B cell (primary cell): Measurements from ENCODE around the gene ZNF521. TPM values are rescaled to one million over a fixed set of nuclear protein-coding genes. Genes with fewer than 3 reads are reported as not detected.

Experiments
- ATAC-seq: fragments of 200-7000 bp; cut with Tn5 transposase; one replicate; pipeline ENCODE4 v1.10.0; 2021; ENCODE audit warnings: low read depth, mild to moderate bottlenecking, moderate number of reproducible peaks, moderate library complexity
- CTCF ChIA-PET: fragments of 350-600 bp; sonication (Branson Sonifier 250); formaldehyde crosslinking; loops from one replicate; lab custom pipeline; 2021; ENCODE audit warnings: antibody characterized with exemption, inconsistent platforms; lab: Charles Lee
- POLR2A ChIA-PET: fragments of 350-600 bp; sonication (Branson Sonifier 250); formaldehyde crosslinking; loops from one replicate; lab custom pipeline; 2021; ENCODE audit warnings: antibody characterized with exemption; lab: Charles Lee
- DNase-seq: peaks from one replicate; pipeline ENCODE4 v3.0.0; 2013
- H2AFZ ChIP-seq: 2 replicates; pipeline ENCODE4 v1.6.1; 2012; ENCODE audit warnings: mild to moderate bottlenecking, low read depth, low read length; ENCODE audit not compliant: insufficient read depth, poor library complexity, severe bottlenecking
- H3K27ac ChIP-seq, 2 donors: 1 replicate in 1 of 2; 2 replicates in 1 of 2; pipeline ENCODE4 v1.5.1; 2012 to 2013; ENCODE audit warnings: low read length in 2 of 2, mild to moderate bottlenecking in 2 of 2, moderate library complexity in 1 of 2
- H3K27me3 ChIP-seq, 4 experiments: fragments of 200-600 bp in 1 of 4; sonication (generic) in 1 of 4; replicated peaks in 1 of 4; 1 replicate in 2 of 4; 2 replicates in 2 of 4; pipeline versions ENCODE4 v1.6.1 to v1.7.0; 2013 to 2016; ENCODE audit warnings: low read length in 3 of 4, mild to moderate bottlenecking in 2 of 4, mixed read lengths in 1 of 4, moderate library complexity in 1 of 4; ENCODE audit not compliant: insufficient read depth in 4 of 4, control insufficient read depth in 3 of 4; ENCODE audit errors: control extremely low read depth in 1 of 4
- H3K36me3 ChIP-seq, 2 experiments: replicated peaks in 1 of 2; 1 replicate in 1 of 2; 2 replicates in 1 of 2; pipeline versions ENCODE4 v1.6.1 to v1.7.1; 2013; ENCODE audit warnings: low read length in 1 of 2; ENCODE audit not compliant: insufficient read depth in 2 of 2, control insufficient read depth in 1 of 2; ENCODE audit errors: control extremely low read depth in 1 of 2, extremely low read depth in 1 of 2
- H3K4me1 ChIP-seq, 2 donors: fragments of 200-600 bp in 1 of 2; sonication (generic) in 1 of 2; 1 replicate in 1 of 2; 2 replicates in 1 of 2; pipeline versions ENCODE4 v1.5.1 to v1.6.1; 2013 to 2017; ENCODE audit warnings: low read length in 2 of 2; ENCODE audit not compliant: control insufficient read depth in 2 of 2, insufficient read depth in 2 of 2
- H3K4me2 ChIP-seq: replicated peaks from 2 replicates; pipeline ENCODE3; 2012; ENCODE audit warnings: mild to moderate bottlenecking, low read depth, low read length; ENCODE audit not compliant: poor library complexity, severe bottlenecking
- H3K4me3 ChIP-seq, 5 experiments: fragments of 200-600 bp in 1 of 5; sonication (generic) in 1 of 5; 1 replicate in 3 of 5; 2 replicates in 2 of 5; pipeline versions ENCODE4 v1.5.1 to v1.7.0; 2011 to 2016; ENCODE audit warnings: low read length in 4 of 5, mild to moderate bottlenecking in 4 of 5, low read depth in 2 of 5, control low read depth in 1 of 5, moderate library complexity in 1 of 5; ENCODE audit not compliant: insufficient read depth in 1 of 5; ENCODE audit errors: control extremely low read depth in 1 of 5, extremely low read depth in 1 of 5
- H3K79me2 ChIP-seq: fragments of 200-600 bp; sonication (generic); one replicate; pipeline ENCODE4 v1.6.0; 2016; ENCODE audit warnings: low read length; ENCODE audit not compliant: control insufficient read depth, insufficient read depth
- H3K9ac ChIP-seq: fragments of 200-600 bp; sonication (generic); 2 replicates; pipeline ENCODE4 v1.6.1; 2017; ENCODE audit warnings: mild to moderate bottlenecking, low read length, moderate library complexity
- H3K9me3 ChIP-seq, 3 donors: one replicate each; pipeline versions ENCODE4 v1.6.1 to v1.7.1; 2013; ENCODE audit warnings: low read length in 2 of 3; ENCODE audit not compliant: control insufficient read depth in 2 of 3, insufficient read depth in 1 of 3; ENCODE audit errors: control extremely low read depth in 1 of 3
- H4K20me1 ChIP-seq: 2 replicates; pipeline ENCODE4 v1.6.0; 2012; ENCODE audit warnings: mild to moderate bottlenecking, low read length; ENCODE audit not compliant: insufficient read depth, control insufficient read depth, poor library complexity, severe bottlenecking
- H3K27ac Mint-ChIP-seq: one replicate; pipeline ENCODE4 v1.8.0; 2021; ENCODE audit warnings: mixed read lengths
- H3K27me3 Mint-ChIP-seq: one replicate; pipeline ENCODE4 v1.8.0; 2021; ENCODE audit warnings: mixed read lengths
- H3K4me1 Mint-ChIP-seq: one replicate; pipeline ENCODE4 v1.8.0; 2021; ENCODE audit warnings: mixed read lengths
- H3K4me3 Mint-ChIP-seq: one replicate; pipeline ENCODE4 v1.8.0; 2021; ENCODE audit warnings: mixed read lengths
- H3K9me3 Mint-ChIP-seq: one replicate; pipeline ENCODE4 v1.8.0; 2022; ENCODE audit warnings: mixed read lengths; ENCODE audit not compliant: insufficient read depth
- EZH2 ChIP-seq: IDR thresholded peaks from 2 replicates; pipeline ENCODE4 v1.6.1; 2012; ENCODE audit warnings: borderline replicate concordance, low read depth, mild to moderate bottlenecking, moderate library complexity, low read length; ENCODE audit not compliant: insufficient read depth, poor library complexity, severe bottlenecking
- WGBS: methylation state at CpG from one replicate; pipeline ENCODE4 v1.1.5; 2013; ENCODE audit warnings: missing lambda C conversion rate; ENCODE audit not compliant: insufficient coverage; 5-methylcytosine and 5-hydroxymethylcytosine counted together
- intact Hi-C: fragments of 100-400 bp; cut with micrococcal nuclease; formaldehyde crosslinking; loops from one replicate; pipeline ENCODE4 v1.10.0; 2022
- polyA plus RNA-seq: library from polyadenylated mRNA; depleted of rRNA; stranded (reverse); fragments of >200 nt; gene quantifications from 2 replicates; pipeline ENCODE4 v1.2.3, GENCODE V29; 2012
- total RNA-seq, 2 donors: library from RNA; stranded (reverse); fragments of 120-200 nt in 1 of 2; gene quantifications; 1 replicate in 1 of 2; 2 replicates in 1 of 2; pipeline versions ENCODE4 v1.2.3 to v1.2.4, GENCODE V29; 2013 to 2022
- TF ChIP-seq, protein P1 (sequence below): fragments of 200-600 bp; IDR thresholded peaks from one replicate; pipeline ENCODE4 v1.8.0; 2022; ENCODE audit warnings: antibody characterized with exemption, mild to moderate bottlenecking

ZNF521 gene
- total and polyA plus RNA-seq, 2 donors (not counting 1 experiment from before 2014, with no cell fraction given): 0.04 to 9.0 TPM

DNA sequence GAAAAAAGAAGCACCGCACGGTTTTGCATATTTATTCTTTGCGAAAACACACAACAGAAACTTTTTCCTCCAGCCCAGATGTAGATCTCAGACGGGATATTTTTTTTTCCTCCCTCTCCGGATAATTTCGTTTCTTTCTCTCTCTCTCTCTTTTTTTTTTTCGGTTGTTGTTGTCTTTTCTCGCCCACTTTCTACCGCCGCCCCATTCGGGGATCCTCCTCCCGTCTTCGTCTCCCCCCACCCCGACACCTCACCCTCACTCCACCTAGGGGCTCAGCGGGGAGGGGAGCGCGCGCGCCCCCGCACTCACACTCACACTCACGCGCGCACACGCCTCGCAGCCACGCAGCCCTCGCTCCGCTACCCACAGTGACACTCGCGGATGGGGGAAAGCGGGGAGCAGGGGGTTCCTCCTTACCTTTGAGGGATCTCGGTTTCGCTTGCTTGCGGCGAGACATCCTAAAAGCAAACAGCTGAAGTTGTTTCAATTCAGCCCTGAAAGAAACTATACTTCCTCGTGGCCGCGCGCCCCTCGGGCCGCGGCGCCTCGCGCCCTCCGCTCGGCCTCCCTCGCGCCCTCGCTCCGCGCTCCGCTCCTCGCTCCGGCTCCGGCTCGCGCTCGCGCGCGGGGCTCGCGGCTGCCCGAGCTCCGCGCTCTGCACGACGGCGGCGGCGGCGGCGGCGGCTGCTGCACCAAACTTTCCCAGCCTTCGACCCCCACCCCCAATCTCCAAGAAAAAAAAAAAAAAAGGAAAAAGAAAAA, 1.3 kb downstream of the ZNF521 start:
- peaks cover 0 to 16% (median 2%) of the 10 kb centered on the region in 3 donors for H3K9me3 ChIP-seq
- peak overlapping the region; percentile 53 to 73 (median 64) for H3K4me3 ChIP-seq
- Mint-ChIP-seq H3K27ac (peak overlapping the region; percentile 76), H3K27me3 (peaks cover 49% of the 10 kb centered on the region), H3K4me1 (peaks cover 16% of the 10 kb centered on the region), H3K9me3 (no peaks in the 10 kb centered on the region), H3K4me3 (peak overlapping the region; percentile 94)
- 2% methylated on average over 58 of the region's 76 CpGs for WGBS
- peak overlapping the region; percentile 78 for H3K9ac ChIP-seq
- peak; percentile 70 for DNase-seq
- ATAC-seq: peak; percentile 8
- H3K4me1 ChIP-seq: peaks cover 24 to 28% of the 10 kb centered on the region in 2 donors
- peak; percentile 82 for TF ChIP-seq EZH2
- TF ChIP-seq, protein P1, sequence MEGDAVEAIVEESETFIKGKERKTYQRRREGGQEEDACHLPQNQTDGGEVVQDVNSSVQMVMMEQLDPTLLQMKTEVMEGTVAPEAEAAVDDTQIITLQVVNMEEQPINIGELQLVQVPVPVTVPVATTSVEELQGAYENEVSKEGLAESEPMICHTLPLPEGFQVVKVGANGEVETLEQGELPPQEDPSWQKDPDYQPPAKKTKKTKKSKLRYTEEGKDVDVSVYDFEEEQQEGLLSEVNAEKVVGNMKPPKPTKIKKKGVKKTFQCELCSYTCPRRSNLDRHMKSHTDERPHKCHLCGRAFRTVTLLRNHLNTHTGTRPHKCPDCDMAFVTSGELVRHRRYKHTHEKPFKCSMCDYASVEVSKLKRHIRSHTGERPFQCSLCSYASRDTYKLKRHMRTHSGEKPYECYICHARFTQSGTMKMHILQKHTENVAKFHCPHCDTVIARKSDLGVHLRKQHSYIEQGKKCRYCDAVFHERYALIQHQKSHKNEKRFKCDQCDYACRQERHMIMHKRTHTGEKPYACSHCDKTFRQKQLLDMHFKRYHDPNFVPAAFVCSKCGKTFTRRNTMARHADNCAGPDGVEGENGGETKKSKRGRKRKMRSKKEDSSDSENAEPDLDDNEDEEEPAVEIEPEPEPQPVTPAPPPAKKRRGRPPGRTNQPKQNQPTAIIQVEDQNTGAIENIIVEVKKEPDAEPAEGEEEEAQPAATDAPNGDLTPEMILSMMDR: no peak
- ChIA-PET CTCF (interaction anchor here (0.7 kb wide), 1 partner anchor 476 kb away, joined by 3 read pairs; no protein-coding TSS in a partner anchor), POLR2A (interaction anchor here (0.7 kb wide), 1 partner anchor 270 kb away, joined by 3 read pairs; no protein-coding TSS in a partner anchor)
- no peaks in the 10 kb centered on the region for H3K36me3 ChIP-seq
- intact Hi-C loops: loop anchor here (5.0 to 10.0 kb wide), 3 partner anchors 167 to 744 kb away; partner anchors contain the start of gene SS18
- H3K27ac ChIP-seq: no peak overlapping the region
- H3K79me2 ChIP-seq: no peaks in the 10 kb centered on the region
- peak overlapping the region; percentile 100 for H3K4me2 ChIP-seq
- H3K27me3 ChIP-seq: peaks cover 0 to 53% (median 43%) of the 10 kb centered on the region in 4 experiments
- H4K20me1 ChIP-seq: no peaks in the 10 kb centered on the region
- H2AFZ ChIP-seq: peak overlapping the region; percentile 68
